HepG2 (cell line): ENCODE data around the gene BPIFB2. TPM values are rescaled to one million over a fixed set of nuclear protein-coding genes. Genes with fewer than 3 reads are reported as not detected.

Experiments used
- FOXJ3 ChIP-seq: sonication (generic); formaldehyde crosslinking; IDR thresholded peaks from 2 replicates; pipeline ENCODE4 v1.4.0; 2020; ENCODE audit warnings: missing genetic modification reagents, mild to moderate bottlenecking, borderline replicate concordance
- FOXP4 ChIP-seq: sonication (generic); formaldehyde crosslinking; IDR thresholded peaks from 2 replicates; pipeline ENCODE4 v1.4.0; 2020; ENCODE audit warnings: missing genetic modification reagents
- MED1 ChIP-seq: sonication (generic); formaldehyde crosslinking; IDR thresholded peaks from 2 replicates; pipeline ENCODE4 v1.4.0; 2020; ENCODE audit warnings: missing genetic modification reagents
- MED13 ChIP-seq: sonication (generic); formaldehyde crosslinking; IDR thresholded peaks from 2 replicates; pipeline ENCODE4 v1.5.0; 2020; ENCODE audit warnings: missing genetic modification reagents
- MIER2 ChIP-seq: IDR thresholded peaks from 2 replicates; pipeline ENCODE4 v1.6.1; 2016; ENCODE audit warnings: missing biosample characterization, missing genetic modification reagents
- PATZ1 ChIP-seq: sonication (generic); formaldehyde crosslinking; IDR thresholded peaks from 2 replicates; pipeline ENCODE4 v1.4.0; 2020; ENCODE audit warnings: missing genetic modification reagents
- PHF8 ChIP-seq: sonication (generic); formaldehyde crosslinking; IDR thresholded peaks from 2 replicates; pipeline ENCODE4 v1.5.0; 2020; ENCODE audit warnings: missing genetic modification reagents
- RXRA ChIP-seq: sonication (generic); formaldehyde crosslinking; IDR thresholded peaks from 2 replicates; pipeline ENCODE4 v1.5.1; 2020; ENCODE audit warnings: missing genetic modification reagents
- SOX6 ChIP-seq, 2 experiments: fragments of 450-650 bp in 1 of 2; sonication (generic) in 1 of 2; formaldehyde crosslinking in 1 of 2; IDR thresholded peaks; 2 replicates each; pipeline versions ENCODE4 v1.4.0 to v1.6.1; 2017 to 2020; ENCODE audit warnings: antibody characterized with exemption in 1 of 2, mild to moderate bottlenecking in 1 of 2, missing genetic modification reagents in 1 of 2
- TEAD3 ChIP-seq: optimal IDR thresholded peaks from 2 replicates; pipeline ENCODE3; 2016; ENCODE audit warnings: borderline replicate concordance
- TGIF2 ChIP-seq: IDR thresholded peaks from 2 replicates; pipeline ENCODE4 v1.6.1; 2016; ENCODE audit warnings: control low read depth, missing compliant biosample characterization
- UBTF ChIP-seq: sonication (generic); formaldehyde crosslinking; IDR thresholded peaks from 2 replicates; pipeline ENCODE4 v1.4.0; 2020; ENCODE audit warnings: mild to moderate bottlenecking, missing genetic modification reagents
- ZBTB7A ChIP-seq: sonication (generic); formaldehyde crosslinking; IDR thresholded peaks from 2 replicates; pipeline ENCODE4 v1.8.0; 2022; ENCODE audit warnings: mild to moderate bottlenecking, missing genetic modification reagents
- ZNF331 ChIP-seq: sonication (generic); formaldehyde crosslinking; IDR thresholded peaks from 2 replicates; pipeline ENCODE4 v1.4.0; 2020; ENCODE audit warnings: missing genetic modification reagents
- ZNF550 ChIP-seq: sonication (generic); formaldehyde crosslinking; IDR thresholded peaks from 2 replicates; pipeline ENCODE4 v1.4.0; 2020; ENCODE audit warnings: mild to moderate bottlenecking, missing genetic modification reagents, borderline replicate concordance
- ZNF687 ChIP-seq: sonication (generic); formaldehyde crosslinking; IDR thresholded peaks from 2 replicates; pipeline ENCODE4 v1.5.1; 2020; ENCODE audit warnings: mild to moderate bottlenecking, missing genetic modification reagents, moderate library complexity
- ZNF782 ChIP-seq: sonication (generic); formaldehyde crosslinking; IDR thresholded peaks from 2 replicates; pipeline ENCODE4 v1.4.0; 2020; ENCODE audit warnings: missing genetic modification reagents, mild to moderate bottlenecking, borderline replicate concordance
- ZSCAN25 ChIP-seq: sonication (generic); formaldehyde crosslinking; IDR thresholded peaks from 2 replicates; pipeline ENCODE4 v1.8.0; 2022; ENCODE audit warnings: mild to moderate bottlenecking, missing genetic modification reagents
- ZSCAN31 ChIP-seq: sonication (generic); formaldehyde crosslinking; IDR thresholded peaks from 2 replicates; pipeline ENCODE4 v1.5.0; 2020; ENCODE audit warnings: low read depth, mild to moderate bottlenecking, missing genetic modification reagents
- polyA plus RNA-seq, 8 experiments: library from polyadenylated mRNA; depleted of rRNA in 3 of 8; stranded (reverse) in 7 of 8; unstranded in 1 of 8; fragments of >200 nt; fragmentation: Illumina TruSeq in 4 of 8; extraction: Trizol in 4 of 8; gene quantifications; 2 replicates each; pipeline versions ENCODE4 v1.2.1 to v1.2.3, GENCODE V29; 2011 to 2016; ENCODE audit warnings: low read depth in 4 of 8, missing spikeins in 1 of 8, mixed read lengths in 1 of 8; ENCODE audit not compliant: insufficient read depth in 1 of 8
- total RNA-seq, 5 experiments: library from RNA; depleted of rRNA; stranded (reverse); fragments of >200 nt; fragmentation: Illumina TruSeq; extraction: Trizol; gene quantifications; 2 replicates each; pipeline ENCODE4 v1.2.3, GENCODE V29; 2016; ENCODE audit warnings: low read depth in 1 of 5

Gene BPIFB2
- total and polyA plus RNA-seq, 2 of the 13 experiments (the other 11 are each of a cell fraction or from before 2014, with no cell fraction given) = 54.5 to 902 TPM

GRCh38 chr20:33043731-33044181 lies 36.3 kb downstream of the BPIFB2 start (continued):
- no peak for TF ChIP-seq SOX6 (IDR thresholded peaks at IDR 0.05)
- TF ChIP-seq SOX6 (CRISPR knock-in tag; IDR thresholded peaks at IDR 0.05) = peak; percentile 90
- TF ChIP-seq TGIF2 (CRISPR knock-in tag) = 0 out of 2 replicates have a peak, but pooled peaks have one; percentile 34
- 0 out of 2 replicates have a peak, but pooled peaks have one; percentile 27 for TF ChIP-seq ZSCAN31
- TF ChIP-seq ZNF550 = 0 out of 2 replicates have a peak, but pooled peaks have one; percentile 58
- TF ChIP-seq RXRA (CRISPR knock-in tag) = peak; percentile 46
- 0 out of 2 replicates have a peak, but pooled peaks have one; percentile 58 for TF ChIP-seq ZNF782 (CRISPR knock-in tag)
- TF ChIP-seq MED1 (CRISPR knock-in tag) = peak; percentile 84
- peak; percentile 3 for TF ChIP-seq TEAD3 (CRISPR knock-in tag)
- 0 out of 2 replicates have a peak, but pooled peaks have one; percentile 30 for TF ChIP-seq ZNF687 (CRISPR knock-in tag)
- TF ChIP-seq ZNF331 (CRISPR knock-in tag) = 0 out of 2 replicates have a peak, but pooled peaks have one; percentile 6
- TF ChIP-seq ZSCAN25 (CRISPR knock-in tag) = 0 out of 2 replicates have a peak, but pooled peaks have one; percentile 45
- peak; percentile 52; the same call in 1 of the 2 replicates for TF ChIP-seq ZBTB7A (CRISPR knock-in tag)
- 0 out of 2 replicates have a peak, but pooled peaks have one; percentile 31 for TF ChIP-seq MIER2 (CRISPR knock-in tag)
- TF ChIP-seq PATZ1 = peak; percentile 69
- peak; percentile 36; the same call in 1 of the 2 replicates for TF ChIP-seq PHF8 (CRISPR knock-in tag)
- no peak for TF ChIP-seq MED13 (CRISPR knock-in tag)
- TF ChIP-seq UBTF (CRISPR knock-in tag) = no peak
- TF ChIP-seq FOXP4 (CRISPR knock-in tag) = peak; percentile 63; the same call in 1 of the 2 replicates
- TF ChIP-seq FOXJ3 = peak; percentile 35; the same call in 1 of the 2 replicates
